HG03108 (cell line): Measurements from ENCODE around the gene CCDC92.
A peak's percentile ranks its signal among the peaks of the same experiment; 100 is the strongest.

Experiments used
- ATAC-seq: cut with Tn5 transposase; IDR thresholded peaks from one replicate; pipeline ENCODE4 v1.9.1; 2021; ENCODE audit warnings: moderate library complexity; ENCODE audit not compliant: unreplicated experiment

CCDC92 gene

DNA sequence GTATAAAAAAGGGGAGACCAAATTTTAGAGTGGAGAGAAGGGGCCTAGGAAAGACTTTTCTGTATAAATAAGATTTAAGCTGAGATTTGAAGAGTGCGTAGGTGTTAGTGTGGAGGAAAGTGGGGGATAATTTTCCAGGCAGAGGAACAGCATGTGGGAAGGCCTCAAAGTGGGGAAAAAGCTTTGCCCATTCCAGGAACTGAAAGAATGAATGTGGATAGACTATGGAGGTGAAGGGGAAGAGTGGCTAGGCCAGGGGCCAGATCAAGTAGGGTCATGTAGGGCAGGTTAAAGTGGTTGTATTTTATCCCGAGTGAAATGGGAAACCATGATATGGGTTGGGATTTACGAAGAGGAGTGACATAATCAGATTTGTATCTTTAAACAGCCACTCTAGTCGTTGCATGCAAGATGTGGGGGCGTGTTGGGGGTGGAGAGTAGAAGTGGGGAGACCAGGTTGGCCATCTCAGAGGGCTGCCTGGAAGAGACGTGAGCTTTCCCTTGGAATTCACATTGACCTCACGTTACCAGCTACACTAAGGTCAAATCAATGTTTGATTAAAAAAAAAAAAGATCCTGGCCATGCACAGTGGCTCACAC is 3.7 kb upstream of the CCDC92 start:
- ATAC-seq: no peak

DNA sequence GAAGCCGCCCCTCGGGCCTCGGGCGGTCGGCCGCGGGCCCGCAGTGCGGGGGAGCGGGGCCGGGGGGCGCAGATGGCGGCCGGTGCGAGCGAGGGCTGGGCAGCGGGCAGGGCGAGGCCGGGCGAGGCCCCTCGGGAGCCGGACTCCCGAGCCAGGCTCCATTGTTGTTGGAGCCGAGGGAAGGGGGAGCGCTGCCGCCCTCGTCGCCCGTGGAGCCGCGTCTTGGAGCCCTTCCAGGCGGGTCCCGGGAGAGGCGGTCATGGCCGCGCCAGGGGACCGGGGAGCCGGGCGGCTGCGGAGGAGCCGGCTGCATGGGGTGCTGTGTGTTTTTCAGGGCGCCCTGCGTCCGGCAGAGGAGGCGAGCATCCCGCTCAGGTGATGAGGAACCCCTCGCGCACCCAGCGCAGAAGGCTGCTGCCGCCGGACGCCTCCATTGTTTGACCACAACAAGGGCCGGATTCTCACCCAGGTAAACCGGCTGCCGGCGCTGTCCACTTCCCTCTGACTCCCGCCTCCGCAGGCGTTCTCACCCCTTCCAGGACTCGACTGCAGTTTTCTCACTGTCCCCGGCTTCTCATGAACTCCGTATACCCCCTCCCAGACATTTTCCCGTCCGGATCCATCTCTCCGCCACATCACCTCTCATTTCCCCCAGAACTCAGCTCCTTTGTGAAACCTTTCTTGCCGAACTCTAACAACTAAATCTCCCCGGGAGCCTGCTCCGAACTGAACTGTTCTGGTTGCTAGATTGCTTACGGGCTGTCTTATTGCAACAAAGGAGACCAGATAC is 1.1 kb upstream of the CCDC92 start:
- peak; percentile 3 for ATAC-seq

DNA sequence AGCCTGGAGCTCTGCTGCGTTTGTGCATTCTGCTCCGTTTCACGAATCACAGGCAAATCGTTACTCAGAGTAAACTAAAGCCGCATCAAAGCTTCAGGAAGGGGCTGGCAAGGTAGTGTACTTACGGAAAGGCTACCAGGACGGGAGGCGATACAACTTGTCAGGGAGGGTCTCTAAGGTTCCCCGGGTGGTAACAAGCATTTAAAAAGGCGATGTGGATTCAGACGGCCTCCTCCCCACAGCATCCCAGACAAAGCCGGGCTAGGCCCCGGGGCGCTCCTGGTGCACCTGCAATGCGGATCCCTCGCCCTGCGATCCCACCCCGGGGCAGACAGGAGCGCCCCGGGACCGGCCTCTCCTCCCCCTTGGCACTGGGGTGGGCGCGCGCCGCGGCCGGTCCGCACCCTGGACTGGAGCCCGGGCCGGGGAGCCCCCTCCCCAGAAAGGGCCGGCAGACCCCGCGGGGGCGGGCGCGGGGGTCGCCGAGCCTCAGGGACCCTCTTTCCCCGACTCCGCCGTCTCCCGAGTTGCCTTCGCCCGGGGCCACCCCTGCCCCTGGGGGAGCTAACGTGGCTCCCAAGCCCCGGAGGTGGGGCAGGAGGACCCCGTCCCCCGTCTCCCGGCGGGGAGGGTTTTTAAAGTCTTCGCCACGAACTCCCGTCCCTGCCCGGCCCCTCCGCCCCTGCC is 718 bp downstream of the CCDC92 start:
- ATAC-seq: peak; percentile 2

DNA sequence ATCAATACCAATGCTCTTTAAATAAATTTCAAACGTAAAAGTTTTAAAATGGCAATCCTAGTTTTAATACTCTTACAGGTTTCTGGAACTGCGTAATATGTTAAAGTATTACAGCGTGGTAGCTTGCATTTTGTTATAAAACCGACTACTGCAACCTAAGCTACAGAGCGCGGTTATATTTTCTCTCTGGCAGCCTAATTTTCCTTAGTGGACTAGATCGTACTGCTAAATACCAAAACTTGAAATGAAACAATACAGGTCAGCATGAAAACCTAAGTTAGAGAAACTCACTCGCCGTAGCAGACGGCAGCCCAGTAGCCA is 1.2 kb downstream of the CCDC92 start:
- no peak for ATAC-seq

DNA sequence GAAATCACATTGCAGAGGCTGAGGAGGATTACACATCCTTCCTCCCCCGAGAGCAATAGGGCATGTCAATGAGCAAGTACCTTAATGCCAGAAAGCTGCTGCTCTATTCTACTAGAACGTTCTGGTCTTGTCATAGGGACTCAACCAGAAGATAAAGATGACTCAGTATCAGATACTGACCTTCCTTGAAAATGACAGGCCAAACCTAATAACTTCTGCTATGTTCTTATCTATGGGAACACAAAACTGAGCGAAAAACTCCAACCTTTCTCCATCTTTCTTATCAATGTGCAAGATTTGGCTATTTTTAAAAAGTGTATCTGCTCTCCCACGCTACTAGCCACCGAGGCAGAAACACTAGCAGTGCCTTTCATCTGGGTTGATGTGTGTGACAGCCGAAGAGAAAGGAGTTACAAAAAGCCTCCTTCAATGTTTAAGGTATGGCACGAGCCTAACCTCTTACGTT is 5.5 kb downstream of the CCDC92 start:
- no peak for ATAC-seq

DNA sequence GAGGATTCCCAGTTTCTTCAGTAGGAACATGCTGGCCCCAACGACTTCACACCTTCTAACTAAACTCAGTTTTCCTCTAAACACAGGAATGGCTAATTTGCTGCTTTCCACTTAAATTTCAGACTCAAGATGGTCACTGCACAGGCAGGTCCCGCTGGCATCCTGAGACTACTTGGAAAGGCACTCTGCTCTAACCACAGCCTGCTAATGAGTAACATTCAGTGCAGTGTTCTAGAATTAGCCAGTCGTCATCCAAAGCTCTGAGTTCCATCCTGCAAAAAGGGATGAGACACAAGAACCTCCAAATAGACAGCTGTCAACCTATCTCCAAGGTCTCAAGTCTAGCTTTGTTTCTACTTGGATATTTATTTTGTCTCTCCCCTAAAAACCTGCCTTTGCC is 6.0 kb downstream of the CCDC92 start:
- no peak for ATAC-seq

DNA sequence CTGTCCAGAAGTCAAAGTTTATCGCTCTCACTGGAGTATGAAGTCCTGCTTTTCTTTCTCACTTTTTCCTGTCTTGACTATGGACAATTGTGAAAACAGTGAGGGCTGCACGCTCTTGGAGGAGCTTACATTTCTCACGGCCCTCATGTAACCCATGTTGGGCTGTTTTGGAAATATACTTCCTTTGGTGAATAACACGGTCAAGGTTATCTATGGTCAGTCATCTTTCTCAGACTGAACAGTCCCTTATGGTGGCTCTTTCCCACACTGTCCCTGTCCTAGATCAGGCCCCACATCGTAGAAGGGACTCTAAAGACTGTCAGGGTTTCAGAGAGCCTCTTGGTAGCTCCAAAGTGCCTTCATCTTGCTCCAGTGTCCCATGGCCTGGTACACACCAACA is 7.2 kb downstream of the CCDC92 start:
- ATAC-seq: no peak

DNA sequence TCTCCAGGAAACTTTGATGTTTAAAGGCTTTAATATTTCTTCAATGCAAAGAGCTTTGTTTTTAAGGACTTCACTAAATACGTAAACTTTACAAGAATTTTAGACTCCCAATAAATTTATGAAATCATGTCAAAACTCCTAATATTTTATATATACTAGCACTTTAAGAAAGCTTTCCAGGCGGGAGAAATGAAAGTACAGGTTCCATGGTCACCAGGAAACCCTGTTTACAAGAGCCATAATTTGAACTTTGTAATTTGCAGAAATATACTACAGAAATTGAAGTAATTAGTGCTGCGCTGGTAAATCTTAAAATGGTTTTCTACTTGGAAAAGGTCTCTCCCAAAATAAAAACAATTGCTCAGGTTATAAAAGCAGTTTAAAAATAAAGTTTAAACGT is 8.8 kb downstream of the CCDC92 start:
- no peak for ATAC-seq

DNA sequence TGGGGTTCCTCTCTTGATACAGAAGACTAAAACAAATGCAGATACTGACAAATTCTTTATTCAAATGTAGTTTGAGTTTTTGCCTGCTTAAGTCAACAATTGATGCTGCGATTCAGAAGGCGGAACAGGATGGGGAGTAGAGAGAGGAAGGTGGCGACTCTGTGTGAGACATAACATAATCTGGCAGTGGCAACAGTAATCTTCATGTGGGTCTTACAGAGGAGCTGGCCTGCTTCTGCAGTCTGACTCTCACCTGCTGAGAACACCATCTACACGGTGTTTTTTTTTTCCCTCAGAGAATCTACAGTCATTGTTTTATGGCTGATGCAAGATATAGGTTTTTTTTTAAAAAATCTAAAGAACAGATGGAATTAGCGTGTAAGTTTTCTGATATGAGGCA is 10.1 kb downstream of the CCDC92 start:
- no peak for ATAC-seq

DNA sequence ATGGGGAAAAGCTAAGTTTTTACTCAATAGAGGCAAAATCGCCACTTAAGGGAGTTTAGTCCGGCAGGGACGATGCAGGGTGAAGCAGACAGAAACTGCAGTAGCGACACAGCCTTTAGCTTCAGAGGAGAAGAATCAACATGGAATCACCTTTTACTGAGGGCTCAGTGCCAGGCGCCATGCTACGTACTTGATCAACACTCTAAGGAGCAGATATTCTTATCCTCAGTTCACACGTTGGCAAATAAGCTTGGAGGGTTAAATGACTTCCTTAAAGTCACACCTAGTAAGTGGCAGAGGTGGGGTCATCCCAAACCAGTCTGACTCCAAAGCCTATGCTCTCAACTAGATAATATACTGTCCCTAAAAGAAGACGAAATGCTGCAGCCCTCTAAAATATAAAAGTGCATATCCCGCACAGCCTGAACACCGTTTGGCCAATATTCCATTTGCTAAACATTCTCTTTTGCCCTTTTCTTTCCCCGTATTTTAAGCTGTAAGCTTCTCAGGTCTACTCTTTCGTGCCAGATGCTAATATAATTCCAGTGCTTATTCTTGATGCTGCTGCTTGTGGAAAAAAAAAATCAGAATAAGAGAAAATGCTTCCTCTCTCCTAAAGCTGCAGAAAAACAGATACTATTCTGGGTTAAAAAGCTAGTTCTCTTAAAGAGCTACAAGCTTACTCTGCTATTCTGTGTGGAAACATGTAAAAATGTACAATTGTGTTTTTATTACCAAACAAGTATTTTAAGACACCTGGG is 10.9 kb downstream of the CCDC92 start:
- no peak for ATAC-seq

DNA sequence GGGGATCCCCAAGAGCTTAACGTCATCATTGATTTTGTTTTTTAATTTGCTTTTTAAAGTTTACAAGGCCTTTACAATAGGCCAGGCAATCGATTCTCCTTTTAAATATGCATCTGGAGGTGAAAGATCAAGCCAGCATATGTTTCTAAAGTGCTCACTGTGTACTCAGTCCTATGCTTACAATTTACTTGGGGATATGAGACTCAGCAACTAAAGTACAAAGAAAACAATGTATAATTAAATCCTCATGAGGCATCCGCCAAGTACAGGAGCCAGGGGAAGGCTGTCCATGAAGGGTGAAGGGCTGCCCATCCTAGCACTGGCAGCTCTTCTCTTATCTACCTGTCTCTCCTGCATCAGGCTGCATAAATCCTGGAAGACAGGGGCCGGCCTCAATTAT is 11.8 kb downstream of the CCDC92 start:
- ATAC-seq: no peak

DNA sequence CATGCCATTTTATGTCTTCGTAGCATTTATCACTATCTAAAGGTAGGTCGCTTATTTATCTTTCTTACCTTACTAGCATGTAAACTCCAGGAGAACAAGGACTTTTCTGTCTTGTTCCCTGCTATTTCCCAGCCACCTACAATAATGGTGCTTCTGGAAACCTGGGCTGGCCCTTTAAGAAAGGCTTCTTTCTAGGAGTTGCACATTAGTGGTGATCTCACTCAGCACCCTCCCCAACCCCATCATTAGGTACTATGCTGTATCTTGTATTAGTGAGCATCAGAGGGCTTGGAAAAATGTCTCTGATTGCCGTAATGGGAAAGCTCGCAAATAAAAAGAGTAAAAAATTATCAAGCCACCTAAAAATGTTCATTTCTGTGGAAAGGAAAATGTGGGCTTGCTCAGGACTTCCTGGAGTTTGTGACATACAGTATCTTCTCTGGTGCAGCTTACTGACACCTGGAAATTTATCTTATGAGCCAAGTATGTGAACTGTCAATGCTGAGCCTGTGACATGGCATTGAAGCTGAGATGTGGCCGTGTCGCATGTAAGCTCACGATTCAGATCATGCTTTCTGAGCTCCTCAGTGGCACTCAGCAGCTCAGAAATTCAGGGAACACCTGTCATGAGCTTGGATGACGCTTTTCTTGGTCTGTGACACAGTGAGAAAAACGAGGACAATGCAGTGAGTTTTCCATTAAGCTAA is 12.4 kb downstream of the CCDC92 start:
- no peak for ATAC-seq

DNA sequence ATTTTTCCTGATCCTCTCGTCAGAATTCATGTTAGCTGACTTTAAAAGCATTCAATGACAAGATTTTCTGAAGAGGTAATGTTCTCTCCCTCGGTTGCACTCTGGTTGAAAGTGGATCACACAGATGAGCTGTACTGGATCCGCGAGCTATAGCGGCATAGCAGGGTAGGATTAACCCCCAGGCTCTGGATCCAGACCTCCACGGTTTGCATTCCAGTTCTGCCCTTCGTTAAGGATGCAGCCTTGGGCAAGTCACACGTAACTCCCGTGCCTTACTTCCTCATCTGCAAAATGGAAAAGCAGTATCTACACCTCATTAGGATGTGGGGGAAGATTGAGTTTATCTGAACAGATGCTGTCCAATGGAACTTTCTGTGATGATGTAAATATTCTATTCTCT is 13.8 kb downstream of the CCDC92 start:
- no peak for ATAC-seq

DNA sequence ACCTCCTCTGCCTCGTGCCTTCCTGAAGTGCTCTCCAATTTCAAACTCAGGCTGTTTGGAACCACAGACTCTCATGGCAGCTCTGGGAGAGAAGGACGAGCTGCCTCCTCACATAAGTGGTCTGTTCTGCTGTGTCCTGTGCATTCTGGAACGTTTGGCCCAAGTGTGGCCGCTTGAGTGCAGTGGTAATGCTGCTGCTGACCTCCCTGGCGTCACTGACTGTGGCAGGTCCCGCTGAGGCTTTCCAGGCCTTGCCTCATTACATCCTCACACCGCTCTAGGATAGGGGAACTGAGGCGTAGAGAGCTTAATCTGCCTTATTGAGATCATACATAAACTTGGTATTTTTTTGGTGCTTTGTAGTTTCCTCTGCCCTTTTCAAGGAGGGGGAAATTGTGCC is 14.2 kb downstream of the CCDC92 start:
- ATAC-seq: no peak

DNA sequence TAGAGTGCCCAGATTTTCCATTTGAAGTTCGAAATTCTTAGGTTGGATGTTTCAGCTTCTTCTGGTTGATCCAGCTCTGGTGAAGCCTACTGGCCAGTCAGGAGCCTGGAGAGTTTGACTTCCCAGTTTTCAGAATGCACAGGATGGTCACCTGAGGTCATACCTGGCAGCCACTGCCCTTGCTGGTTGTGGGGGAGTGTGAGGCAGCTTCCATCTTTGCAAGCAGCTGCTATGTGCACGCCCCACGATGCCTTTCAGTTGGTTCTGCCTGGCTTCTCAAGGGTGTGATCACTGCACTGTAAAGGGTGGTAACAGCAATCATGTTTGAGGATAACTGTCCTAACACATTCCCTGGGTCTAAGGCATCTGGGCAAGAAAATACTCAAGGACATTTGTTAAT is 15.4 kb downstream of the CCDC92 start:
- no peak for ATAC-seq

DNA sequence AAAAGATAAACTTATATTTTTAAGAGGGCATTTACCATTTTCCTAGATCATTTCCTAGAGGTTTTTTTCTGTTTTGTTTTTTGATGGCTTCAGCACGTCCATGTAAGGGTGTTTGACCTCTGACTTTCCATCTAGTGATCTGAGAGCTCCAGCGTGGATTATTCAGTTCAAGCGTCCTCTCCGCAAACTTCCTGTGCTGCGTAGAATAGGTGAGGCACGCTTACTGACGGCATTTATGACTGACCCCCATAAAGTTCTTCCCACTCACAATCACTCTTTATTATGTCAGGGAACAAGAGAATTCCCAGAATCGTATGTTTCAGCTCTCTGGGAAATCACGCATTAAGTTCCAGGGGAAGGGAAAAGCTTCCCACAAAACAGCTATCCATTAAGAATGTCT is 16.4 kb downstream of the CCDC92 start:
- no peak for ATAC-seq

DNA sequence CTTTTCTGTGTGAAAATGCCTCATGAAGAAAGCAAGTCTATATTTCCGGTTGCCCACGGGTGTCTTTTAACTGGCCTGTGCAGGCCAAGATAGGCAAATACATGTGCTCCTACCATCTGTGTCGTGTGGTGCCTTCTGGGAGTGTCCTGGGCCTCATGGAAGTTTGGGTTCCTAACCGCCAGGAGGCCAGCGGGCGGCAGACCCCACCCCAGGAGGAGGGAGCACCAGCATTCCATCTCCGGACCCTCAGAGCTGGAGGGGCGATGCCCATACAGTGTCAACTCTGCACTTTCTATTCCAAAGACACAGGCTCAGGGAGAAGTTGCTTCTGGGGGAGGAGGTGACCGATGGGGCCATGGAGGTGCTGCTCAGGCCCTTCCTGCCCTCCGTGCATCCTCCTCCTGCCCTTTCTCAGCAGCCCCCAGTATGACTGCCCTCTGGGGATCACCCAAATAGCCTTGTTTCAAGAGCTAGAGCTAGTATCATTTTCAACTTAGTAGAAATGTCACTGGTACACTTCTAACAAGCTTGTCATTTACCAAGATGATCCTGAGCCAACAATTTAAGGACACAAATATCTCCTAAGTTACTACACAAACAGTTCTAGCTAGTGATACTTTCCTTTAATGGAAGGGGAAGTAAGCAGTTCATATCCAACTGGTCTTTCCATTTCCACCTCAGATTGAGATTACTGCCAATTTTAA is 17.8 kb downstream of the CCDC92 start:
- no peak for ATAC-seq

DNA sequence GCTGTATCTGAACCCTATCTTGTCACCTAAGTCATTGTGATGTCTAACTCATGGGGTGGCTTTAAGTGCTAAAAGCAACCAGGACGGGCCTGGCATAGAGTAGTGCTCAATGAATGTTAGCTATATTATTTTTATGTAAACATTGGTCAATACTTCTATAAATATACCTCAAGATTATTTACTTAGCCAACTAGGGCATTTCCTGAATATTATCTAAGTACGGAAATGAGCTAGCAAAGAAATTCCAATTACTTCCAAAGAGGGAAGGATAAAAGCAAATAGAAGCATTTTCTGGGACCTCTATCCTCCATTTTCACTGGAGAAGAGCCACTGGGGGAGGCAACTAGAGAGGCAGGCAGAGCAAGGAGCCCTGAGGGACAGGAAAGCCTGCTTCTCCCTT is 20.6 kb downstream of the CCDC92 start:
- no peak for ATAC-seq

DNA sequence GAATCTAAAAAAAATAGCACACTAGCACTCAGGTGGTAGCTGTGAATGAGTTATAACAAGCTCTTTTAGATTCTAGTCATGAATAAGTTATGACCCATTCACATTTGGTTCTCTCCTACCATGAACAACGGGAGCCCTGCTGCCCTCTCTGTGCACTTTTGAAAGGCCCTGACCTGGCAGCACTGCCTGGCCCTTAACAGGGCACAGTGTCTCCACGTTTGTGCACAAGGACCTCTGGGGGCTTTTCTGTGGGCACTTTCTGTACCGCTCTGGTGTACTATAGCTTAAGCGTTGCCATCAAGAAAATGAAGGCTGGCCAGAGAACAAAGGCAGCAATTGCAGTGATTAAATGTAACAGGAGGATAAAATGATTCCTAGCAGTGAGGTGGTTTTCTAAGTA is 21.2 kb downstream of the CCDC92 start:
- ATAC-seq: no peak
